ENCODE results near the gene FAM20A.

FAM20A gene

GRCh38 chr17:68612923-68613292, 11.7 kb upstream of the FAM20A start:
- Histone ChIP-seq H3K79me2 (ENCODE audit: insufficient read depth, low read depth) (no peaks in the 10 kb centered on the region), H3K4me1 (ENCODE audit: low read depth, poor library complexity, severe bottlenecking) (no peaks in the 10 kb centered on the region), H3K27me3 (ENCODE audit: insufficient read depth, low read depth) (no peaks in the 10 kb centered on the region), H3K4me3 (IDR thresholded peaks at IDR 0.05; ENCODE audit: insufficient read depth, low read depth, low read length) (no peak overlapping the region), H2AFZ (ENCODE audit: low read depth) (no peak overlapping the region), H3K9ac (no peak overlapping the region), H3K36me3 (ENCODE audit: insufficient read depth) (no peaks in the 10 kb centered on the region), H3K27ac (no peak overlapping the region), H4K20me1 (ENCODE audit: insufficient read depth) (no peaks in the 10 kb centered on the region), H3K4me2 (no peak overlapping the region)
- no peak for TF ChIP-seq CTCF (conservative IDR thresholded peaks at IDR 0.05; ENCODE audit: low read depth, low read length)

- Histone ChIP-seq H3K27ac (no peak overlapping the region), H2AFZ (ENCODE audit: low read depth) (no peak overlapping the region), H3K79me2 (ENCODE audit: insufficient read depth, low read depth) (no peaks in the 10 kb centered on the region), H3K4me3 (IDR thresholded peaks at IDR 0.05; ENCODE audit: insufficient read depth, low read depth, low read length) (no peak overlapping the region), H3K4me2 (no peak overlapping the region), H3K9ac (no peak overlapping the region), H3K27me3 (ENCODE audit: insufficient read depth, low read depth) (no peaks in the 10 kb centered on the region), H3K36me3 (ENCODE audit: insufficient read depth) (no peaks in the 10 kb centered on the region), H3K4me1 (ENCODE audit: low read depth, poor library complexity, severe bottlenecking) (no peaks in the 10 kb centered on the region), H4K20me1 (ENCODE audit: insufficient read depth) (no peaks in the 10 kb centered on the region)
- no peak for TF ChIP-seq CTCF (conservative IDR thresholded peaks at IDR 0.05; ENCODE audit: low read depth, low read length)
Observed at GRCh38 chr17:68612209-68612922, 11.2 kb upstream of the FAM20A start.

GRCh38 chr17:68611353-68612208, 10.4 kb upstream of the FAM20A start:
- Histone ChIP-seq H3K27me3 (ENCODE audit: insufficient read depth, low read depth) (no peaks in the 10 kb centered on the region), H3K4me2 (no peak overlapping the region), H4K20me1 (ENCODE audit: insufficient read depth) (no peaks in the 10 kb centered on the region), H3K79me2 (ENCODE audit: insufficient read depth, low read depth) (no peaks in the 10 kb centered on the region), H2AFZ (ENCODE audit: low read depth) (no peak overlapping the region), H3K9ac (no peak overlapping the region), H3K4me3 (IDR thresholded peaks at IDR 0.05; ENCODE audit: insufficient read depth, low read depth, low read length) (no peak overlapping the region), H3K4me1 (ENCODE audit: low read depth, poor library complexity, severe bottlenecking) (no peaks in the 10 kb centered on the region), H3K36me3 (ENCODE audit: insufficient read depth) (no peaks in the 10 kb centered on the region), H3K27ac (no peak overlapping the region)
- TF ChIP-seq CTCF (conservative IDR thresholded peaks at IDR 0.05; ENCODE audit: low read depth, low read length) = no peak

GRCh38 chr17:68610554-68610953, 9.4 kb upstream of the FAM20A start:
- Histone ChIP-seq H3K79me2 (ENCODE audit: insufficient read depth, low read depth) (no peaks in the 10 kb centered on the region), H3K4me1 (ENCODE audit: low read depth, poor library complexity, severe bottlenecking) (no peaks in the 10 kb centered on the region), H3K4me3 (IDR thresholded peaks at IDR 0.05; ENCODE audit: insufficient read depth, low read depth, low read length) (no peak overlapping the region), H3K36me3 (ENCODE audit: insufficient read depth) (no peaks in the 10 kb centered on the region), H3K27me3 (ENCODE audit: insufficient read depth, low read depth) (no peaks in the 10 kb centered on the region), H3K9ac (no peak overlapping the region), H3K27ac (no peak overlapping the region), H3K4me2 (no peak overlapping the region), H2AFZ (ENCODE audit: low read depth) (no peak overlapping the region), H4K20me1 (ENCODE audit: insufficient read depth) (no peaks in the 10 kb centered on the region)
- no peak for TF ChIP-seq CTCF (conservative IDR thresholded peaks at IDR 0.05; ENCODE audit: low read depth, low read length)
